ENCODE data around the gene RIMBP2. TPM values are rescaled to one million over a fixed set of nuclear protein-coding genes. Genes with fewer than 3 reads are reported as not detected.

RIMBP2 gene
- total RNA-seq, 1 experiment from 2014 or later = not detected

DNA sequence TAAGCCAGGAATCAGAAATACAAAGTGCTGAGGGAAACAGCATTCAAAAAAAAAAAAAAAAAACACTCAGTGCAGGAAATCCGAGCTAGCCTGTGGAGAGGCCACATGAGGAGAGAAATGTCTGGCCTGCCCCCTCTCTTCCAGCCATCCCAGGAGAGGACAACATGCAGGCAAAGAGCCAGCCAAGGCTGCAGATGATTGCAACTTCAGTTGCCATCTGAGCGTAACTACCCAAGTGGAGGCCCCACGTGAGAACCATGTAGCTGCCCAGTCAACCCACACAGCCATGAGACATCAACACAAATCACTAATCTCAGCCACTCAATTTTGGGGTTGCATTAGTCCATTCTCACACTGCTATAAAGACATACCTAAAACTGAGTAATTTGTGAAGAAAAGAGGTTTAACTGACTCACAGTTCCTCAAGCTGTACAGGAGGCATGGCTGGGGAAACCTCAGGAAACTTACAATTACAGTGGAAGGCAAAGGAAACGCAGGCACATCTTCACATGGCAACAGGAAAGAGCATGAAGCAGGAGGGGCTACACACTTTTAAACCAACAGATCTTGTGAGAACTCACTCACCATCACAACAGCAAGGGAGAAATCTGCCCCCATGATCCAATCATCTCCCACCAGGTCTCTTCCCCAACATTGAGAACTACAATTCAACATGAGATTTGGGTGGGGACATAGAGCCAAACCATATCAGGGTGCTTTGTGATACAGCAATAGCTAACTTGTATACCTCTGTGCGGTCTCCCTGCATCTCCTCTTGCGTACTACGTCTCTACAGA lies 217.3 kb downstream of the RIMBP2 start:
- TF ChIP-seq, protein P1, sequence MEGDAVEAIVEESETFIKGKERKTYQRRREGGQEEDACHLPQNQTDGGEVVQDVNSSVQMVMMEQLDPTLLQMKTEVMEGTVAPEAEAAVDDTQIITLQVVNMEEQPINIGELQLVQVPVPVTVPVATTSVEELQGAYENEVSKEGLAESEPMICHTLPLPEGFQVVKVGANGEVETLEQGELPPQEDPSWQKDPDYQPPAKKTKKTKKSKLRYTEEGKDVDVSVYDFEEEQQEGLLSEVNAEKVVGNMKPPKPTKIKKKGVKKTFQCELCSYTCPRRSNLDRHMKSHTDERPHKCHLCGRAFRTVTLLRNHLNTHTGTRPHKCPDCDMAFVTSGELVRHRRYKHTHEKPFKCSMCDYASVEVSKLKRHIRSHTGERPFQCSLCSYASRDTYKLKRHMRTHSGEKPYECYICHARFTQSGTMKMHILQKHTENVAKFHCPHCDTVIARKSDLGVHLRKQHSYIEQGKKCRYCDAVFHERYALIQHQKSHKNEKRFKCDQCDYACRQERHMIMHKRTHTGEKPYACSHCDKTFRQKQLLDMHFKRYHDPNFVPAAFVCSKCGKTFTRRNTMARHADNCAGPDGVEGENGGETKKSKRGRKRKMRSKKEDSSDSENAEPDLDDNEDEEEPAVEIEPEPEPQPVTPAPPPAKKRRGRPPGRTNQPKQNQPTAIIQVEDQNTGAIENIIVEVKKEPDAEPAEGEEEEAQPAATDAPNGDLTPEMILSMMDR (IDR thresholded peaks at IDR 0.05; ENCODE audit: unreplicated experiment) = no peak
- H3K4me1 Mint-ChIP-seq (ENCODE audit: insufficient read depth, unreplicated experiment) = no peaks in the 10 kb centered on the region
- intact Hi-C loops (cut with micrococcal nuclease) = no loop called here
- ChIA-PET CTCF (interaction anchor here (0.7 kb wide), 1 partner anchor 61 kb away, joined by 7 read pairs; no protein-coding TSS in a partner anchor), POLR2A (no interaction called here)
- no peak overlapping the region for H3K27ac Mint-ChIP-seq (ENCODE audit: low read depth, unreplicated experiment)
- no peaks in the 10 kb centered on the region for H3K36me3 Mint-ChIP-seq (ENCODE audit: insufficient read depth, unreplicated experiment)
- no peak for DNase-seq (ENCODE audit: unreplicated experiment)
- no TSS peak for BruUV-seq (replicated peaks)
- H3K4me3 Mint-ChIP-seq (ENCODE audit: unreplicated experiment) = no peak overlapping the region
- peaks cover 11% of the 10 kb centered on the region for H3K27me3 Mint-ChIP-seq (ENCODE audit: insufficient read depth, unreplicated experiment)
- no peaks in the 10 kb centered on the region for H3K9me3 Mint-ChIP-seq (ENCODE audit: unreplicated experiment)

DNA sequence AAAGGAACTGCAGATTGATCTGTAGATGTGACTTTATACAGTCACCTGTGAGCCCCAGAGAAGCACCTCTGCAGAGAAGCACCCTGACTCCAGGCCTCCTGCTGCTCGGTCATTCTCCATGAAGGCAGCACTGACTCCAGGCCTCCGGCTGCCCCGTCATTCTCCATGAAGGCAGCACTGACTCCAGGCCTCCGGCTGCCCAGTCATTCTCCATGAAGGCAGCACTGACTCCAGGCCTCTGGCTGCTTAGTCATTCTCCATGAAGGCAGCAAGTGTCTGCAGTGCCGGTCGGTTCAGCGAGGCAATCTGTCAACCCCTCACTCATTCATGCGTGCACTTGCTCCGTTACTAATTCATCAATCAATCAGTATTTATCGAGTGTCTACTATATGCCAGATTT lies 218.1 kb downstream of the RIMBP2 start:
- H3K4me3 Mint-ChIP-seq (ENCODE audit: unreplicated experiment) = no peak overlapping the region
- H3K9me3 Mint-ChIP-seq (ENCODE audit: unreplicated experiment) = no peaks in the 10 kb centered on the region
- intact Hi-C loops (cut with micrococcal nuclease) = no loop called here
- ChIA-PET CTCF (no interaction called here), POLR2A (no interaction called here)
- BruUV-seq (replicated peaks) = no TSS peak
- H3K27ac Mint-ChIP-seq (ENCODE audit: low read depth, unreplicated experiment) = no peak overlapping the region
- H3K36me3 Mint-ChIP-seq (ENCODE audit: insufficient read depth, unreplicated experiment) = no peaks in the 10 kb centered on the region
- peaks cover 10% of the 10 kb centered on the region for H3K27me3 Mint-ChIP-seq (ENCODE audit: insufficient read depth, unreplicated experiment)
- DNase-seq (ENCODE audit: unreplicated experiment) = no peak
- TF ChIP-seq, protein P1 (IDR thresholded peaks at IDR 0.05; ENCODE audit: unreplicated experiment) = no peak
- H3K4me1 Mint-ChIP-seq (ENCODE audit: insufficient read depth, unreplicated experiment) = no peaks in the 10 kb centered on the region

DNA sequence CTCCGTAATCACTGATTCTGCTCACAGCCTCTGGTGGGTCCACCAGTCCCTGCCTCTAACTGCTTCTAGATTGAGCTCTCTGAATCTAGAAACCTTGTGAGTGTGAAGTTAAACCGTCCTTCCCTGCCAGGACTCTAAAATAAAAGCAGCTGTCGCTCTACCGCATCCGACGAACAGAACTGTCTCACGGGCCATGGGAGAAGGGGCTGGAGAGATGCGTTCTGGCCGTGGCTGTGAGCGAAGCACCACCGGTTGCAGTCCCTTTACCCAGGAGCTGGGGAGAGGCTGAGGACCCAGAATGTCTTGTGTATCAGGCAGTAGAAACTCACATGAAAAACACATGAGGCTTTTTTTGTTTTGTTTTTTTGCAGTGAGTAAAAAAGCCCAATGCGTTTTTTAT lies 218.8 kb downstream of the RIMBP2 start:
- H3K36me3 Mint-ChIP-seq (ENCODE audit: insufficient read depth, unreplicated experiment) = no peaks in the 10 kb centered on the region
- CTCF ChIA-PET = interaction anchor here (0.7 kb wide), 1 partner anchor 78 kb away, joined by 3 read pairs; no protein-coding TSS in a partner anchor
- H3K4me3 Mint-ChIP-seq (ENCODE audit: unreplicated experiment) = no peak overlapping the region
- no peaks in the 10 kb centered on the region for H3K4me1 Mint-ChIP-seq (ENCODE audit: insufficient read depth, unreplicated experiment)
- TF ChIP-seq, protein P1 (IDR thresholded peaks at IDR 0.05; ENCODE audit: unreplicated experiment) = no peak
- no peak for DNase-seq (ENCODE audit: unreplicated experiment)
- intact Hi-C loops (cut with micrococcal nuclease) = no loop called here
- POLR2A ChIA-PET = no interaction called here
- H3K9me3 Mint-ChIP-seq (ENCODE audit: unreplicated experiment) = no peaks in the 10 kb centered on the region
- H3K27ac Mint-ChIP-seq (ENCODE audit: low read depth, unreplicated experiment) = no peak overlapping the region
- BruUV-seq (replicated peaks) = no TSS peak
- H3K27me3 Mint-ChIP-seq (ENCODE audit: insufficient read depth, unreplicated experiment) = peaks cover 9% of the 10 kb centered on the region

DNA sequence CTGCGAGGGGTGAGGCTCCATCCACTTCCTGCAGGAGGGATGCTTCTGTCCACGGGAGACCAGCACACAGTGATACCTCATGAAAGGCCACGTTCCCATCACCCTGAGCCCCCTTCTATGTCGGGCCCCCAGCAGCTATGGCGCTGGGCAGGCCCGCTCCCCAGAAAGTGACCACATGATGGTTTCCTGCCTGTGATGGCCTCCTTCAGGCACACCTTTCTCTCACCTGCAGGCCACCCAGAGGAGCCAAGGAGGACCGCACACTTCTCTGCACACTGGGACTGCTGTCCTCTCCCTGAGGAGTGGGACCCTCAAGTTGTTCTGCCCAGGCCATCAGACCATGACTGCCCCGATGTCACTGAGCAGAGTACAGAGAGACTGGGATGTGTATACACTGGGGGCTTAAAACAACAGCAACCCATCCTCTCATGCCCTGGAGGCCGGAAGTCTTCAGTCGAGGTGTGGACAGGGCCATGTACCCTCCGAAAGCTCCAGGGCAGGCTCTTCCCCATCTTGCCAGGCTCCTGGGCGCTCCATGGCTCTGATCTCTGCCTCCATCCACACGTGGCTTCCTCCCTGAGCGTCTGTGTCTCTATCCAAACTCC lies 219.5 kb downstream of the RIMBP2 start:
- ChIA-PET CTCF (no interaction called here), POLR2A (no interaction called here)
- no peaks in the 10 kb centered on the region for H3K36me3 Mint-ChIP-seq (ENCODE audit: insufficient read depth, unreplicated experiment)
- H3K27ac Mint-ChIP-seq (ENCODE audit: low read depth, unreplicated experiment) = no peak overlapping the region
- no peak for DNase-seq (ENCODE audit: unreplicated experiment)
- peaks cover 13% of the 10 kb centered on the region for H3K27me3 Mint-ChIP-seq (ENCODE audit: insufficient read depth, unreplicated experiment)
- no peaks in the 10 kb centered on the region for H3K9me3 Mint-ChIP-seq (ENCODE audit: unreplicated experiment)
- no peaks in the 10 kb centered on the region for H3K4me1 Mint-ChIP-seq (ENCODE audit: insufficient read depth, unreplicated experiment)
- BruUV-seq (replicated peaks) = no TSS peak
- intact Hi-C loops (cut with micrococcal nuclease) = no loop called here
- TF ChIP-seq, protein P1 (IDR thresholded peaks at IDR 0.05; ENCODE audit: unreplicated experiment) = no peak
- H3K4me3 Mint-ChIP-seq (ENCODE audit: unreplicated experiment) = no peak overlapping the region

Measured in MCF 10A (cell line).